GM21528 (cell line): Measurements from ENCODE around the gene OR5C1.
A peak's percentile ranks its signal among the peaks of the same experiment; 100 is the strongest.
"Not testable (repeated sequence)": the region's sequence is repeated elsewhere in the genome, so short reads cannot be mapped to it uniquely, and the experiment has no call there.

Source experiments
- ATAC-seq: cut with Tn5 transposase; IDR thresholded peaks from one replicate; pipeline ENCODE4 v1.9.1; 2021; ENCODE audit warnings: mild to moderate bottlenecking, moderate library complexity; ENCODE audit not compliant: unreplicated experiment, low FRiP score

OR5C1 gene

DNA sequence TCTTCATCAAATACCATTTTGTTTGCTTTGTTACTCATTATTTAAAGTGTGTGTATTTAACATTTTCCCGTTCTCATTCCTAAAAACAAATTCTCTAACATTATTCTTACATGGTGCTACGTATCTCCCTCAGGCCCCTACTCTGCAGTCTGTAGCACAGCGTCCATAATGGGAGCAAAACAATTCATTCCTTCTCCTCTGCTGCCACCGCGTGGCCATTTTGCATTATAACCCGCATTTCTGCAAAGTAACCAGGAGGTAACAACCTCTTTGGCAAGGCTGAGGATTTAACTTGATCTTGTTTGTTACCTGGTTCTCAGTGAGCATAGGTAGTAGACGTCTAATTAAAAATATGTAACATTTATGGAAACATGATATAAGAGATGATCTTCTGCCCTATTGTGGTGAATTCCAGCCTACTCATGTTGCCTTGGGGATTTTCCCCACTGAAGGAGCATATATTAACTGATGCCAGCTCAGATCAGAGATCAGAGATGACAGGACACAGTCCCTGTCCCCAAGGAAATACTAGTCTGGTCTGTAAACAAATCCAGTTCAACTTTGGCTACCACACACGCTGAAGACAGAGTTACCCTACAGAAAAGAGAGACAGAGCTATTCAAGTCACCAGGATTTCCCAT lies 21.7 kb downstream of the OR5C1 start:
- peak; percentile 67 for ATAC-seq

DNA sequence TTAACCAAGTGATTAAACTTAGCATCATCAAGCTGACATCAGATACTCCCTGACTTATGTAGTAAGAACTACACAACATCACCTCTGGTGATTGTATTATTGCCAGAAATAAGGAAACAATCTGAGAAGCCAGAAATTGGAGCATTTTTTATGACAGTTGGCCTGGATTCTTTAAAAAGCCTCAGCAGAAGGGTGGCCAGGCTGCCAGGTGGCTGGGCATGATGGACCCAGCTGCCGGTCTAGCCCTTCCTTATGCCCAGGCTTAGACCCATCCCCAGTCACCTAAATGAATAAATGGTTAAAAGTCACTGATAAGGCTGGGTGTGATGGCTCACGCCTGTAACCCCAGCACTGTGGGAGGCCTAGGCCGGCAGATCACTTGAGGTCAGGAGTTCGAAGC lies 24.0 kb downstream of the OR5C1 start:
- ATAC-seq = no peak

DNA sequence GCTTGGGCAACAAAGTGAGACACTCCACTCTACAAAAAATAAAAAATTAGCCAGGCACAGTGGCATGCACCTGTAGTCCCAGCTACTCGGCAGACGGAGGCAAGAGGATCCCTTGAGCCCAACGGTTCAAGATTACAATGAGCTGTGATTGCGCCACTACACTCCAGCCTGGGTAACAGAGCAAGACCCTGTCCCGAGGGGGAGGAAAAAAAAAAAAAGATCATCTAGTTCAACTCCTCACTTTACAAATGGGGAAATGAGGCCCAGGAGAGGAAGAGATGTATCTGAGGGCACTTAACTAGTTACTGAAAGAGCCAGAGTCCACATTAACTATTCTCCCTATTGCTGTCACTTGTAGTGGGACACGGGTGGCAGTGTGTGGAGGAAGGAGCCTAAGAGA lies 25.8 kb downstream of the OR5C1 start:
- no peak for ATAC-seq

DNA sequence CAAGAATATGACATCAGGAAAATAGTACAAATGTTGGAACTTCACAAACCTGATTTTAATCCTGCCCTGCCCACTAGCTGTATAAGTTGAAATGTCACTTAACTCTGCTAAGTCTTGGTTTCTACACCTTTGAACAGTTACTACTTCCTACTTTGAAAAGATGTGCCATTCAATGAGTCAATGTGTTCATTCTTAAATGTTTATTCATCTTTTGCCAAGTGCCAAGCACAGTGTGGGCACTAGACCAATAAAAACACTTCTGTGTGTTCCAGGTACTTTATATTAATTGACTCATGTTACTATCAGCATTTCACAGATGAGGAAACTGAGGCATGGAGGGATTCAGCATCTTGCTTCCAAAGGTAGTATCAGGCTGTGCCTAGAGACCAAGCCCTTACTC lies 26.8 kb downstream of the OR5C1 start:
- ATAC-seq = no peak

DNA sequence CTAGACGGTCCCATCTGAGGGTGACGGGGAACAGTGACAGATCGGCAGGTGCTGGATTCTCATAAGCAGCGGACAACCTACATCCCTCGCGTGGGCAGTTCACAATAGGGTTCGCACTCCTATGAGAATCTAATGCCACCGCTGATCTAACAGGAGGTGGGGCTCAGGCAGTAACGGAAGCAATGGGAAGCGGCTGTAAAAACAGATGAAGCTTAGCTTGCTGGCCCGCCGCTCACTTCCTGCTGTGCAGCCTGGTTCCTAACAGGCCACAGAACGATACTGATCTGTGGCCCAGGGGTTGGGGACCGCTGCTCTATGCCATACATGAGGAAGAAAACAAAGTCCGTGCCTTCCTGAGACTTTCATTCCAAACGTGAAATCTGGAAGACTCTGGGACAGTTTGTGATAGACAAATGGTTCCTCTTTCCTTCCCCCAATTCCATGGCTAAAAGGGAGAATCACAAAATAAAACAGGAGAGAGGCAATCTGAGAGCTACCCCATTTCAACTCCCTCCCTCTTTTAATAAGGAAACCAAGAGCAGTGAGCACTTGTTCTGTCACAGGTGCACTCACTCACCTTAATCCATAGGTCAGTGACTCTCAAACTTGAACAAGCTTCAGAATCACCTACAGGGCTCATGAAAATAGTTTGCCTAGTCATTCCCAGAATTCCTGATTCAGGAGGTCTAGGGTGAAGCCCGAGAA lies 27.6 kb downstream of the OR5C1 start:
- ATAC-seq = no peak

DNA sequence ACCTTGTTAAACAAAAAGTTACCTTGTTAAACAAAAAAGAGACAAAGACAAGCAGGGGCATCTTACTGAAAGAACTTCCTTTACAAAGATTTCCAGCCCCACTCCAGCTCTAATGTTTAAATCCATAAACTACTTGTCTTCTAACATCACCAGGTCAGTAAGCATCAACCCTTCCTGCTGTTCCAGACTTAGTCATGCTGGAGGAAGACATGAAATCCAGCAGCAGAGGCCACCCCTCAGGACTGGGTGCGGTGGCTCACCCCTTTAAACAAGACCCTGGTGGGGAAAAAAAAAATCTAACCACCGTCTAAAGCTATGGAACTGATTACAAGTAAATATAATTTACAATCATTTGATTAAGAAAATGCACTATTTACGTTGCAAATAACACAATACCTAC lies 30.6 kb downstream of the OR5C1 start:
- no peak for ATAC-seq

DNA sequence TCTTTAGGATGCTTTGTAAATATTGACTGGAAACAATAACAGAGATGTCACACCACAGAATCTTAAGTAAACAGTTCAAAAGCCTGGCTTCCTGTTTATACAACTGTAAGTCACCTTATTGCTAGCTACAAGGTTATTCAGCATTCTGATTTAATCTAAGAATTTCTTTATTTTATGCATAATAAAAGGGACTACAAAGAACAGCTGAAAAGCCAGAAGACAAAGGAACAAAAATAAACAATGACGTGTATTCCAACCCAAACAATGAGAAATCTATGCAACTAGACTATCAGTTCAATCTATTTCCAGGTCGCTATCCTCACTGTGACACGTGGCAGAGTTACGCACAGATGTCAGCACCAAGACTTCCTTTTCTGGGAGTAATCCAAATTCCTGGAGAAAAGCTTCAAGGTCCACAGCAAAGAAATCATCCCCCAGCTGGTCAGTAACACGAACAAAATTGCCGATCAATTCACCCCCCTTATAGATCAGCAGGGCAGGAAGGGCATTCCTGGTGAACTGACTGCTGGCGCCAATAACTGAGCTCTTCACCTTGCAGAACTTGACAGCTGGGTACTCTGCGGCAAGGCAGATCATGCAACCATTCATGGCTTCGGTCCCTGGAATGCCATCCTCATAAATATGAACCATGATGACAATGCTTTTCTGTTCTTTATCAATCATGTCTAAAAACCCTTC lies 31.2 kb downstream of the OR5C1 start:
- no peak for ATAC-seq

DNA sequence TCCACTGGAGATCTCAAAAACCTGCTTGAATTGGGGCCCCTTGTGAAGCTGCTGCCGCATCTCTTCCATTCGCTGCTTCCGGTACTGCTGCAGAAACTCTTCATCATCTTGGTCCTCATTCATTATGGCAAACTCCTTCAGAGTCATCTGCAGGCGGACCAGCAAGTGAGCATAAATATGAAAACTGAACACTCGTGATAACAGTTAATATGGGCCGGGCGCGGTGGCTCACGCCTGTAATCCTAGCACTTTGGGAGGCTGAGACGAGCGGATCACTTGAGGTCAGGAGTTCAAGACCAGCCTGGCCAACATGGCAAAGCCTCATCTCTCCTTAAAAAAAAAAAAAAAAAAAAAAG lies 31.7 kb downstream of the OR5C1 start:
- no peak for ATAC-seq

DNA sequence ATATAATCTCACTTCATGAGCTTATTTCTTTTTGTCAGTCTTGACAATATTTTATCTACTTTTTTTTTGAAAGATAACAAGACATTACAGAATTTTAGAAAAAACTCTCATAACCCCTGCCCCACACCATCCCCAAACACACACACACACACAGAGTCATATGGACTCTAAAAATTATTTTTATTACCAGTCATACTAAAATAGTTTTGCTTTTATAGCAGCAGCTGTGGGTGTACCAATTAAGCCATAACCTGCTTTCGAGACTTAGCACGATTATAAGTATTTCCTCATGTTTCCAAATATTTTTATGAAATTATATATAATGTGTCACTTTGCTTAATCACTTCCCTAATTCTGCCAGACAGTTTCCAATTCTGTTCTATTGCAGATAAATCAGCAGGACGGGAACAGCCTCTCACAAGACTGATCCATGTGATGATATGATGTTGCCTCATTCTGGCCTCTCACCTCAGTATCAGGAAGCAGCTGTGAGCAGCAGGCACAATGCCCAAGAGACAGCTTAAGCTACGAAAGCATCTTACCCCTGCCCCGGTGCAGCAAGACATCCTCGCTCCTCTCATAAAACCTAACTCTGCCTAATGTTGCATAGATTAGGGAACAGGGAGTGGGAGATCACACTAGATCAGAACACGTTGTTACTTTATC lies 32.7 kb downstream of the OR5C1 start:
- ATAC-seq = no peak

DNA sequence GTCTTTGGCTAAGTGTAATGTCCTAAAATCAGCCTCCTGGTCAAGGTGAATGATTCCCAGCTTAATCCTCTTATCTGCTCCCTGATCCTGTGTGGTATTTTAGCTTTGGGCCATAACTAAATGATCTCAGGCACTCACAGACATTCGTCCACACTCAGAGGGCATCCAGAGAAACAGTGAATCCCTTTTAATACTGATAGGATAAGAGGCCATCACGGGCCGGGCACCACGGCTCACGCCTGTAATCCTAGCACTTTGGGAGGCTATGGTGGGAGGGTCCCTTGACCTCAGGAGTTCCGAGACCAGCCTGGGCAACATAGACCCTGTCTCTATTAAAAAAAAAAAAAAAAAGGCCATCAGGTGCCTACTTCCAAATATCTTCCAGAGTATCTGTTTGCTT lies 33.3 kb downstream of the OR5C1 start:
- ATAC-seq = no peak

DNA sequence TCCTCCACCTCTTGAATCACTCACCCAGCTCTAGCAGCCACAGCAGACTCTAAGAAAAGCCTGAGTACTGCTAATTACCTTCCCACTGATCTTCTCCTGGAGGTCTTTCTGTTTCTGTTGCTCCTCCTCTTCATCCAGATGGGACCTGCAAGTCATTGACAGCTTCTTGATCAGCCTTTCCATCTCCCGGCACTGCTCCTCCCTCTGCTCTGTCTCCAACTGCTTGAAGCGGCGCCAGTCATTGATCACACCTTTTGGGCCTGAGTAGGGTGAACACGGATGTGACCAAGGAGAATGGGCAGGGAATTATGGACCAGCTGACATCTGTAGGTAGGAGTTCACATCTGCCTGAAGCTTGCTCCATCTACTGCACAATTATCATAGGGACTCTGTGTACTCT lies 34.2 kb downstream of the OR5C1 start:
- ATAC-seq = no peak

DNA sequence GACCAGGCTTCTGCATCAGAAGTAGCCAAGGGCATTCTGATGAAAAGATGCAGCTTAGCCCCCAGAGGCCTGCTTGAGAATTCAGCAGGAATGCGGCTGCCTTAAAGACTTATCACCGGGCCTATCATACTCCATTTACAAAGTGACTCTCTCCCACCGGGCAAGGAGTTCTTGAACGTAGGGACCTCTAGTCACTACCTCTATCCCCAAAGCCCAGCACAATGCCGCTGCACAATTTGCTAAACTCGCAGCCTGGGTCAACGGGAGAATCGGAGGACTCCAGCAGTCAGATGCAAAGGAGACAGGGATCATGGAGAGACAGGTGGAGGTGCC lies 39.0 kb downstream of the OR5C1 start:
- ATAC-seq = peak; percentile 12

DNA sequence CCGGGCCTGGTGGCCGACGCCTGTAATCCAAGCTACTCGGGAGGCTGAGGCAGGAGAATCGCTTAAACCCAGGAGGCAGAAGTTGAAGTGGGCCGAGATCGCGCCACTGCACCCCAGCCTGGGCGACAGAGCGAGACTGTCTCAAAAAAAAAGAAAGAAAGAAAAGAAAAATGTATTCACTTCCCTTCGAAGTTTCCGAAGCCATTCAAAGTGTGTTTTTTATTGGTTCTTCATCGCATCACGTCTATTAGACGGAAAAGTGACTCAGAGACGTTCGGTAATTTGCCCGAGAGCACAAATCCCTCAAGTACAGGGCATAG lies 40.2 kb downstream of the OR5C1 start:
- ATAC-seq = not testable (repeated sequence)

DNA sequence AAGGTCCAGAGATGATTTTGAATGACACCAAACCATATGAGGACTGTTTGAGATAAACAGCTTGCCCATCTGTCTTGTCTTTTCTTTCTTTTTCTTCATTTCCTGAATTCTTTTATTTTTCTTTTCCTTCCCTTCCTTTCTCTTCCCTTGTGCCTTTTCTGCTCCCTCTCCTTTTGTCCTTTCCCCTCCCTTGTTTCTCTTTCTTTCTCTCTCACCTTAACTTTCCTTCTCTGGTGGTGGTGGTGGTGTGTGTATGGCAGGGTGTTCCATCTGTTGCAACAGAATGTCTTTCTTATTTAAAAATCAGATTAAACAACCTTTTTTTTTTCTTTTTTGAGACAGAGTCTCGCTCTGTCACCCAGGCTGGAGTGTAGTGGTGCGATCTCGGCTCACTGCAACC lies 43.5 kb downstream of the OR5C1 start:
- no peak for ATAC-seq

DNA sequence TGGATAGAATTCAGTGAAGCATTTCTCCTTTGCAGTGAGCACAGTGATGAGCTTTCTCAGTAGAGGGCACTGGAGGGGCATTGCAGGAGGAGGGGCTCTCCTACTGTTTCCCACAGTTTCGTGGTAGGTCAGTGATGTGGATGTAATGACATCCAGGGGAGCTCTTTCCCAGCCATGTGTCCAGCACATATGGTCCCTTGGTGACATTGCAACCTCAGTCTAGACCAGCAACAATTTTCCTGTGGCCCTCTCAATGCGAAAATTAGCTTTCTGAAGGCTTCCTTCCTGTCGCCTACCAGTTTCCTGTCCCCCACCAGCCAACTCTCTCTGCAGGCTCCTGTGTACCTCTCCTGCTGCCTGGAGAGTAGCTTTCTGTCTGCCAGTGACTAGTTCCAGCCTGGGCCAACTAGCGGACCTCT lies 46.6 kb downstream of the OR5C1 start:
- ATAC-seq = no peak

DNA sequence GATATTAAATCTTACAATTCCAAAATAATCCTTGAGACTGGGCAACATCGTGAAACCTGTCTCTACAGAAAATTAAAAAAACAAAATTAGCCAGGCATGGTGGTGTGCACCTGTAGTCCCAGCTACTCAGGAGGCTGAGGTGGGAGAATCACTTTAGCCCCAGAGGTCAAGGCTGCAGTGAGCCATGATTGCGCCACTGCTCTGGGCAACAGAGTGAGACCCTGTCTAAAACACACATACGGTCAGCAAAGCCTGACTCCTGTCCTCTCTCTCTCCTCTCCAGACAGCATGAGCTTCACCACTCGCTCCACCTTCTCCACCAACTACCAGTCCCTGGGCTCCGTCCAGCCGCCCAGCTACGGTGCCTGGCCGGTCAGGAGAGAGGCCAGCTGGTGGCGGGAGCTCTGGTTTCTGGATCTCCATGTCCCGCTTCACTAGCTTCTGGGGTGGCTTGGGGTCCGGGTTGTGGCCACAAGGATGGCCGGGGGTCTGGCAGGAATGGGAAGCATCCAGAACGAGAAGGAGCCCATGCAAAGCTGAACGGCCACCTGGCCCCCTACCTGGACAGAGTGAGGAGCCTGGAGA lies 48.6 kb downstream of the OR5C1 start:
- ATAC-seq = no peak

DNA sequence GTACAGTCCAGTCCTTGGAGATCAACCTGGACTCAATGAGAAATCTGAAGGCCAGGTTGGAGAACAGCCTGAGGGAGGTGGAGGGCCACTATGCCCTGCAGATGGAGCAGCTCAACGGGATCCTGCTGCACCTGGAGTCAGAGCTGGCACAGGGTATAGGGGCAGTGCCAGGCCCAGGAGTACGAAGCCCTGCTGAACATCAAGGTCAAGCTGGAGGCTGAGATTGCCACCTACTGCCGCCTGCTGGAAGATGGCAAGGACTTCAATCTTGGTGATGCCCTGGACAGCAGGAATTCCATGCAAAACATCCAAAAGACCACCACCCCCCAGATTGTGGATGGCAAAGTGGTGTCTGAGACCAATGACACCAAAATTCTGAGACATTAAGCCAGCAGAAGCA lies 49.7 kb downstream of the OR5C1 start:
- not testable (repeated sequence) for ATAC-seq
